Activated naive CD4-positive, alpha-beta T cell treated with anti-CD3 and anti-CD28 coated beads, Interleukin-2, amount 50 U/mL, for 72 hours (primary cell): ENCODE results near the gene GALNTL6. TPM values are rescaled to one million over a fixed set of nuclear protein-coding genes. Genes with fewer than 3 reads are reported as not detected.

Experiments
- ATAC-seq, 2 donors: fragments of 150-1000 bp; cut with Tn5 transposase; 2 replicates each; pipeline ENCODE4 v1.10.0; 2021; ENCODE audit warnings: mild to moderate bottlenecking in 2 of 2, moderate library complexity in 2 of 2
- DNase-seq, 2 donors: peaks; one replicate each; pipeline ENCODE4 v3.0.0; 2021 to 2022; ENCODE audit warnings: low spot score in 2 of 2
- H3K27ac Mint-ChIP-seq, 2 donors: one replicate each; pipeline ENCODE4 v1.8.0; 2022; ENCODE audit warnings: mild to moderate bottlenecking in 2 of 2, mixed read lengths in 2 of 2
- H3K36me3 Mint-ChIP-seq, 2 donors: one replicate each; pipeline ENCODE4 v1.8.0; 2022; ENCODE audit warnings: mixed read lengths in 2 of 2
- H3K9me3 Mint-ChIP-seq, 2 donors: one replicate each; pipeline ENCODE4 v1.8.0; 2022; ENCODE audit warnings: mixed read lengths in 2 of 2
- total RNA-seq, 2 donors: library from RNA; stranded (reverse); gene quantifications; one replicate each; pipeline ENCODE4 v1.2.3, GENCODE V29; 2022

The GALNTL6 gene
- total RNA-seq, 2 donors from 2014 or later = not detected

- no peaks in the 10 kb centered on the region for H3K36me3 Mint-ChIP-seq
- H3K27ac Mint-ChIP-seq = no peak overlapping the region
- H3K9me3 Mint-ChIP-seq = no peaks in the 10 kb centered on the region
- no peak for DNase-seq
- no peak for ATAC-seq
These were observed 1238.5 kb downstream of the GALNTL6 start for GRCh38 chr4:173051716-173052115.

- no peak for DNase-seq
- ATAC-seq = no peak
- no peak overlapping the region for H3K27ac Mint-ChIP-seq
- no peaks in the 10 kb centered on the region for H3K36me3 Mint-ChIP-seq
- no peaks in the 10 kb centered on the region for H3K9me3 Mint-ChIP-seq
These were observed 1239.2 kb downstream of the GALNTL6 start for GRCh38 chr4:173052439-173052838.

GRCh38 chr4:173056271-173056670 lies 1243.1 kb downstream of the GALNTL6 start:
- Mint-ChIP-seq H3K36me3 (no peaks in the 10 kb centered on the region), H3K27ac (no peak overlapping the region), H3K9me3 (no peaks in the 10 kb centered on the region)
- ATAC-seq = no peak
- no peak for DNase-seq

GRCh38 chr4:173056710-173057109 lies 1243.5 kb downstream of the GALNTL6 start:
- H3K27ac Mint-ChIP-seq = no peak overlapping the region
- H3K9me3 Mint-ChIP-seq = no peaks in the 10 kb centered on the region
- ATAC-seq (no peak), DNase-seq (no peak)
- no peaks in the 10 kb centered on the region for H3K36me3 Mint-ChIP-seq

GRCh38 chr4:173057442-173057841 lies 1244.2 kb downstream of the GALNTL6 start:
- Mint-ChIP-seq H3K9me3 (no peaks in the 10 kb centered on the region), H3K27ac (no peak overlapping the region), H3K36me3 (no peaks in the 10 kb centered on the region)
- DNase-seq (no peak), ATAC-seq (no peak)

GRCh38 chr4:173057901-173058300 lies 1244.7 kb downstream of the GALNTL6 start:
- DNase-seq = no peak
- H3K9me3 Mint-ChIP-seq = no peaks in the 10 kb centered on the region
- no peak overlapping the region for H3K27ac Mint-ChIP-seq
- no peaks in the 10 kb centered on the region for H3K36me3 Mint-ChIP-seq
- no peak for ATAC-seq

GRCh38 chr4:173061160-173061559 lies 1248.0 kb downstream of the GALNTL6 start:
- Mint-ChIP-seq H3K27ac (no peak overlapping the region), H3K9me3 (peaks cover 5 to 8% of the 10 kb centered on the region in 2 donors), H3K36me3 (peaks cover 0 to 13% of the 10 kb centered on the region in 2 donors)
- DNase-seq (no peak), ATAC-seq (no peak)

- Mint-ChIP-seq H3K9me3 (peaks cover 17% of the 10 kb centered on the region in 2 donors), H3K27ac (no peak overlapping the region), H3K36me3 (peaks cover 0 to 20% of the 10 kb centered on the region in 2 donors)
- no peak for DNase-seq
- no peak for ATAC-seq
These were observed 1260.8 kb downstream of the GALNTL6 start for GRCh38 chr4:173073939-173074500.

GRCh38 chr4:173074501-173074946 lies 1261.3 kb downstream of the GALNTL6 start:
- ATAC-seq = peak in 1 of 2 donors; percentile 11
- Mint-ChIP-seq H3K9me3 (peaks cover 12% of the 10 kb centered on the region in 2 donors), H3K36me3 (peaks cover 3 to 15% of the 10 kb centered on the region in 2 donors)

GRCh38 chr4:173076903-173077634 lies 1263.9 kb downstream of the GALNTL6 start:
- ATAC-seq (no peak), DNase-seq (no peak)
- H3K36me3 Mint-ChIP-seq = peaks cover 7 to 13% of the 10 kb centered on the region in 2 donors
- H3K9me3 Mint-ChIP-seq = peaks cover 10 to 16% of the 10 kb centered on the region in 2 donors
- no peak overlapping the region for H3K27ac Mint-ChIP-seq

More at GRCh38 chr4:173074501-173074946, 1261.3 kb downstream of the GALNTL6 start:
- no peak overlapping the region for H3K27ac Mint-ChIP-seq
- no peak for DNase-seq

- Mint-ChIP-seq H3K36me3 (peaks cover 0 to 12% of the 10 kb centered on the region in 2 donors), H3K27ac (no peak overlapping the region), H3K9me3 (peaks cover 4 to 8% of the 10 kb centered on the region in 2 donors)
- DNase-seq = no peak
- no peak for ATAC-seq
These were observed 1274.9 kb downstream of the GALNTL6 start for GRCh38 chr4:173088144-173088543.
